Pancreas (tissue), 10 donors: ENCODE results near the gene SUPT5H. TPM values are rescaled to one million over a fixed set of nuclear protein-coding genes. Genes with fewer than 3 reads are reported as not detected.

Experiments used
- ATAC-seq, 4 donors: fragments of 200-7000 bp; cut with Tn5 transposase; one replicate each; pipeline versions ENCODE4 v1.8.0 to v1.9.1; 2020; ENCODE audit warnings: mild to moderate bottlenecking in 4 of 4, moderate library complexity in 4 of 4
- DNase-seq, 6 donors: peaks; one replicate each; pipeline ENCODE4 v3.0.0-alpha.2; 2020
- FAIRE-seq: peaks from 2 replicates; lab custom pipeline; 2012; peaks lifted over from hg19 to GRCh38; lab: Jason Lieb, UNC
- H3K27ac ChIP-seq, 4 donors: fragments of 200-600 bp; sonication (generic); 1 replicate in 3 of 4; 2 replicates in 1 of 4; pipeline versions ENCODE4 v1.5.0 to v1.8.0; 2020
- H3K27me3 ChIP-seq, 4 donors: fragments of 200-600 bp; one replicate each; pipeline ENCODE4 v1.8.0; 2021
- H3K36me3 ChIP-seq, 3 donors: fragments of 200-600 bp; sonication (generic) in 1 of 3; one replicate each; pipeline versions ENCODE4 v1.5.0 to v1.8.0; 2020 to 2021
- H3K4me1 ChIP-seq, 3 donors: fragments of 200-600 bp; one replicate each; pipeline ENCODE4 v1.8.0; 2021
- H3K4me3 ChIP-seq, 4 donors: fragments of 200-600 bp; sonication (generic) in 2 of 4; one replicate each; pipeline versions ENCODE4 v1.5.0 to v1.8.0; 2020 to 2021
- H3K9me3 ChIP-seq, 4 donors: fragments of 200-600 bp; one replicate each; pipeline ENCODE4 v1.8.0; 2021
- WGBS, 2 donors: extraction: QIAGEN DNeasy Blood & Tissue Kit; methylation state at CpG; one replicate each; pipeline ENCODE4 v1.1.7; 2013; 5-methylcytosine and 5-hydroxymethylcytosine counted together
- intact Hi-C, 3 donors: fragments of 100-400 bp; cut with DNase I; formaldehyde crosslinking; loops; one replicate each; pipeline versions ENCODE4 v1.11.1 to v1.14.2; 2022
- microRNA-seq, 2 donors: library from miRNA; unstranded; fragments of <30 nt; microRNA quantifications; one replicate each; pipeline versions ENCODE4 to v1.1.0, GENCODE V29; 2019 to 2020
- polyA plus RNA-seq, 2 donors: library from polyadenylated mRNA; stranded (reverse); fragments of 200-250 nt; gene quantifications; one replicate each; pipeline ENCODE4 v1.2.3, GENCODE V29; 2013
- total RNA-seq, 6 donors: library from RNA; stranded (reverse); fragmentation: NEBNext Ultra II Directional in 4 of 6; extraction: Animal tissue kit (Norgen Biotek cat#: 25700) in 4 of 6; gene quantifications; one replicate each; pipeline versions ENCODE4 v1.2.1 to v1.2.4, GENCODE V29; 2021 to 2023
- TF ChIP-seq, protein P1 (sequence below), 4 donors: fragments of 200-600 bp; sonication (generic) in 3 of 4; IDR thresholded peaks; one replicate each; pipeline versions ENCODE4 v1.5.0 to v1.8.0; 2021; ENCODE audit warnings: antibody characterized with exemption in 4 of 4
- donor health status: healthy with polysubstance abuse.
- donor health status: DM: no; HTN: no; CAD: no; lungs with moderate emphysema.
- donor health status: DM: no; HTN: no; CAD: no.
- donor health status: control.
- donor health status: control.
- donor health status: Bipolar disorder and iron deficiency.
- donor health status: DM: yes; HTN: yes; CAD: no.
- donor health status: DM: no; HTN: no; CAD: no.
- donor health status: DM: no; HTN: no; CAD: no.
- donor health status: DM: yes; HTN: yes; CAD: no.

The SUPT5H gene
- total and polyA plus RNA-seq, 8 donors = 49.3 to 229 (median 60.7) TPM

DNA sequence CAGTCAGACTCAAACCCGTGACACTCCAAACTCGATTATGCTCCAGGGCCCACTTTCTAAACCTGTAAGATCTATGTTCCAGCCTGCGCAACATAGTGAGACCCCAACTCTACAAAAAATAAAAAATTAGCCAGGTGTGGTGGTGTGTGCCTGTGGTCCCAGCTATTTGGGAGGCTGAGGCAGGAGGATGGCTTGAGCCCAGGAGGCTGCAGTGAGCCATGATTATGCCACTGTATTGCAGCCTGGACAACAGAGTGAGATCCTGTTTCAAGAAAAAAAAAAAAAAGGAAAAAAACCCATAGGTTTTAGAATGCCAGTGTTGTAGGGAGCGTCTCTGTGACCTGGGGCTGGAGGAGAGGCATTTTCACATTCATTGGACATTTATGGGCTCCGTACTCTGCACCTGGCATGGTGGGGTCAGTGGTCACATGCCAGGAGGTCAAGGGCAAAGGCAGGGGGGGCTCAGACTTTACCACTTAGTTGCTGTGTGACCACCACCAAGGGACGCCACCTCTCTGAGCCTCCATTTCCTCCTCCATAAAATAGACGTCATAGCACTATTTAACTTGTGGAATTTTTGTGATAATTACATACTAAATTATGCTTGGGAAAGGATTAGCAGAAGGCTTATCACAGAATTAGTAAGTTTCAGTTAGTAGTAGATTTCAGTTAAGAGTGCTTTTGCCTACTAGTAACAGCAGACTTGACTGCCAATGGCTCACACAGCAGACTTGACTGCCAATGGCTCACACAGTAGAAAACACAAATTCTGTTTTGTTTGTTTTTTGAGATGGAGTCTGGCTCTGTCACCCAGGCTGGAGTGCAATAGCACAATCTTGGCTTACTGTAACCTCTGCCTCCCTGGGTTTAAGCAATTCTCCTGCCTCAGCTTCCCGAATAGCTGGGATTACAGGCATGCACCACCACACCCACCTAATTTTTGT lies 75.4 kb downstream of the SUPT5H start:
- no peak for FAIRE-seq
- H3K27ac ChIP-seq = no peak overlapping the region
- H3K4me3 ChIP-seq = no peak overlapping the region
- no peak for DNase-seq
- no peaks in the 10 kb centered on the region for H3K36me3 ChIP-seq
- intact Hi-C loops = no loop called here
- no peaks in the 10 kb centered on the region for H3K9me3 ChIP-seq
- no peak for ATAC-seq
- TF ChIP-seq, protein P1, sequence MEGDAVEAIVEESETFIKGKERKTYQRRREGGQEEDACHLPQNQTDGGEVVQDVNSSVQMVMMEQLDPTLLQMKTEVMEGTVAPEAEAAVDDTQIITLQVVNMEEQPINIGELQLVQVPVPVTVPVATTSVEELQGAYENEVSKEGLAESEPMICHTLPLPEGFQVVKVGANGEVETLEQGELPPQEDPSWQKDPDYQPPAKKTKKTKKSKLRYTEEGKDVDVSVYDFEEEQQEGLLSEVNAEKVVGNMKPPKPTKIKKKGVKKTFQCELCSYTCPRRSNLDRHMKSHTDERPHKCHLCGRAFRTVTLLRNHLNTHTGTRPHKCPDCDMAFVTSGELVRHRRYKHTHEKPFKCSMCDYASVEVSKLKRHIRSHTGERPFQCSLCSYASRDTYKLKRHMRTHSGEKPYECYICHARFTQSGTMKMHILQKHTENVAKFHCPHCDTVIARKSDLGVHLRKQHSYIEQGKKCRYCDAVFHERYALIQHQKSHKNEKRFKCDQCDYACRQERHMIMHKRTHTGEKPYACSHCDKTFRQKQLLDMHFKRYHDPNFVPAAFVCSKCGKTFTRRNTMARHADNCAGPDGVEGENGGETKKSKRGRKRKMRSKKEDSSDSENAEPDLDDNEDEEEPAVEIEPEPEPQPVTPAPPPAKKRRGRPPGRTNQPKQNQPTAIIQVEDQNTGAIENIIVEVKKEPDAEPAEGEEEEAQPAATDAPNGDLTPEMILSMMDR (IDR thresholded peaks at IDR 0.05) = no peak
- no peaks in the 10 kb centered on the region for H3K4me1 ChIP-seq
- peaks cover 0 to 6% (median 0%) of the 10 kb centered on the region in 4 donors for H3K27me3 ChIP-seq
- 69 to 82% methylated on average over 8 of the region's 8 CpGs for WGBS, 2 donors

DNA sequence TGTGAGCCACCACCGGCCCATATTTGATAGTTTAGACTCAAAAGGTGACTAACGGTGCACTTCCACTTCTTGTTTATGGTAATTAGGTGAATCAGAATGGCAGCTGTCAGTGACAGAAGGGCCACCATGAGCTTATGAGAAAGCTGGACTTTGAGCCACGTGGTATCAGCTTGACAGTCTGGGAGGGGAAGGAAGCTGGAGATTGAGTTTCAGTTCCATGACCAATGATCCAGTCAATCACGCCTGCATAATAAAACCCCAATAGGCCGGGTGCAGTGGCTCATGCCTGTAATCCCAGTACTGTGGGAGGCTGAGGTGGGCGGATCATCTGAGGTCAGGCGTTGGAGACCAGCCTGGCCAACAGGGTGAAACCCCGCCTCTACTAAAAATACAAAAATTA lies 79.1 kb downstream of the SUPT5H start:
- intact Hi-C loops = no loop called here
- TF ChIP-seq, protein P1 (IDR thresholded peaks at IDR 0.05) = no peak
- DNase-seq (no peak), FAIRE-seq (no peak), ATAC-seq (no peak)
- 86 to 92% methylated on average over 8 of the region's 8 CpGs for WGBS, 2 donors
- Histone ChIP-seq H3K4me3 (no peak overlapping the region), H3K9me3 (no peaks in the 10 kb centered on the region), H3K27ac (no peak overlapping the region), H3K27me3 (no peaks in the 10 kb centered on the region), H3K4me1 (no peaks in the 10 kb centered on the region), H3K36me3 (no peaks in the 10 kb centered on the region)

DNA sequence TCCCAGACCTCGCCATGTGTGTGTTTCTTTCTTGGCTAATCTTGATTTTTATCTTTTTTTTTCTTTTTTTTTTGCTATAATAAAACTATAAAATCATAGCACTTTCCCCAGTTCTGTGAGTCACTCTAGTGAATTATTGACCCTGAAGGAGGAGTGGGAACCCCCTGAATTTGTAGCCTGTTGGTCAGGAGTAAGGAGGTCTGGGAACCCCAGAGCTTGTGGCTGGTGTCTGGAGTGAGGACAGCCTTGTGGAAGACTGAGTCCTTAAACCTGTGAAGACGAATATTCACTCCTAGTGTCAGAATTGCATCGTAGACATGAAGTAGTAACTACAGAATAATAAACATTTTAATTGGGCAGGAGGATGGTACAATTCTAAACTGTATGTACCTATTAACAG lies 79.8 kb downstream of the SUPT5H start:
- no peak for DNase-seq
- no peak overlapping the region for H3K27ac ChIP-seq
- no peaks in the 10 kb centered on the region for H3K9me3 ChIP-seq
- no peaks in the 10 kb centered on the region for H3K36me3 ChIP-seq
- FAIRE-seq = no peak
- no peaks in the 10 kb centered on the region for H3K27me3 ChIP-seq
- H3K4me3 ChIP-seq = no peak overlapping the region
- no peak for ATAC-seq
- H3K4me1 ChIP-seq = no peaks in the 10 kb centered on the region
- TF ChIP-seq, protein P1 (IDR thresholded peaks at IDR 0.05) = no peak
- WGBS, 2 donors = 89 to 93% methylated on average over 3 of the region's 3 CpGs
- intact Hi-C loops = no loop called here

Small RNA genes lying within 50 kb of the gene (microRNA-seq; reads per million reads assigned to microRNA genes)
- 0 to 0.88 reads per million in 2 donors for gene MIR4530

Other genes starting within 250 kb of the SUPT5H start
- gene NCCRP1, start 248.6 kb upstream of the SUPT5H start, total RNA-seq = 1 to 10 TPM; 1.6 to 8.5 (median 4.1) TPM
- 1 to 10 TPM in 1 of 2 donors, under 1 TPM in 1; 0.96 to 1.7 TPM for gene NCCRP1, start 248.6 kb upstream of the SUPT5H start, polyA plus RNA-seq
- gene SYCN, start 241.3 kb upstream of the SUPT5H start, total RNA-seq = 1,000 to 10,000 TPM; 1,282 to 3,883 (median 2,778) TPM
- 1,000 to 10,000 TPM; 1,825 to 2,558 TPM for gene SYCN, start 241.3 kb upstream of the SUPT5H start, polyA plus RNA-seq
- gene IFNL3, start 200.6 kb upstream of the SUPT5H start, total RNA-seq = not detected
- not detected for gene IFNL3, start 200.6 kb upstream of the SUPT5H start, polyA plus RNA-seq
- gene IFNL4, start 196.7 kb upstream of the SUPT5H start, total RNA-seq = not detected
- under 1 TPM in 1 of 2 donors, not detected in 1; 0.09 TPM for gene IFNL4, start 196.7 kb upstream of the SUPT5H start, polyA plus RNA-seq
- gene IFNL2, start 177.2 kb upstream of the SUPT5H start, total RNA-seq = not detected
- not detected for gene IFNL2, start 177.2 kb upstream of the SUPT5H start, polyA plus RNA-seq
- gene IFNL1, start 149.2 kb upstream of the SUPT5H start, total RNA-seq = not detected
- not detected for gene IFNL1, start 149.2 kb upstream of the SUPT5H start, polyA plus RNA-seq
- gene LRFN1, start 124.7 kb upstream of the SUPT5H start, total RNA-seq = 1 to 10 TPM; 1.7 to 2.3 (median 2.2) TPM
- 1 to 10 TPM in 1 of 2 donors, under 1 TPM in 1; 0.77 to 1.6 TPM for gene LRFN1, start 124.7 kb upstream of the SUPT5H start, polyA plus RNA-seq
- gene GMFG, start 109.5 kb upstream of the SUPT5H start, total RNA-seq = 10 to 100 TPM in 2 of 6 donors, 1 to 10 TPM in 4; 1.7 to 17.3 (median 5.9) TPM
- 10 to 100 TPM; 16.1 to 17.3 TPM for gene GMFG, start 109.5 kb upstream of the SUPT5H start, polyA plus RNA-seq
- gene SAMD4B, start 103.2 kb upstream of the SUPT5H start, total RNA-seq = 10 to 100 TPM; 24.1 to 46.4 (median 30.8) TPM
- gene SAMD4B, start 103.2 kb upstream of the SUPT5H start, polyA plus RNA-seq = 100 to 1,000 TPM; 103 to 106 TPM
- 10 to 100 TPM; 11.3 to 17.7 (median 14.6) TPM for gene PAF1, start 54.5 kb upstream of the SUPT5H start, total RNA-seq
- 10 to 100 TPM; 28.1 to 41.1 TPM for gene PAF1, start 54.5 kb upstream of the SUPT5H start, polyA plus RNA-seq
- 10 to 100 TPM; 15.2 to 23.9 (median 17.5) TPM for gene MED29, start 54.2 kb upstream of the SUPT5H start, total RNA-seq
- 10 to 100 TPM; 13.2 to 21.0 TPM for gene MED29, start 54.2 kb upstream of the SUPT5H start, polyA plus RNA-seq
- 10 to 100 TPM; 20.2 to 45.6 (median 31.9) TPM for gene ZFP36, start 38.7 kb upstream of the SUPT5H start, total RNA-seq
- 100 to 1,000 TPM; 104 to 151 TPM for gene ZFP36, start 38.7 kb upstream of the SUPT5H start, polyA plus RNA-seq
- 10 to 100 TPM in 1 of 6 donors, 1 to 10 TPM in 5; 3.1 to 15.0 (median 7.8) TPM for gene PLEKHG2, start 32.9 kb upstream of the SUPT5H start, total RNA-seq
- gene PLEKHG2, start 32.9 kb upstream of the SUPT5H start, polyA plus RNA-seq = 10 to 100 TPM in 1 of 2 donors, 1 to 10 TPM in 1; 6.8 to 12.8 TPM
- gene RPS16, start 9.6 kb upstream of the SUPT5H start, total RNA-seq = 1,000 to 10,000 TPM in 5 of 6 donors, 100 to 1,000 TPM in 1; 920 to 1,759 (median 1,167) TPM
- 1,000 to 10,000 TPM; 1,276 to 1,384 TPM for gene RPS16, start 9.6 kb upstream of the SUPT5H start, polyA plus RNA-seq
- 10 to 100 TPM; 15.2 to 27.5 (median 21.3) TPM for gene TIMM50, start 35.3 kb downstream of the SUPT5H start, total RNA-seq
- 10 to 100 TPM; 38.6 to 40.4 TPM for gene TIMM50, start 35.3 kb downstream of the SUPT5H start, polyA plus RNA-seq
- under 1 TPM in 1 of 6 donors, not detected in 5; 0.13 TPM for gene DLL3, start 53.4 kb downstream of the SUPT5H start, total RNA-seq
- gene DLL3, start 53.4 kb downstream of the SUPT5H start, polyA plus RNA-seq = under 1 TPM in 1 of 2 donors, not detected in 1; 0.14 TPM
- gene SELENOV, start 69.6 kb downstream of the SUPT5H start, total RNA-seq = not detected
- not detected for gene SELENOV, start 69.6 kb downstream of the SUPT5H start, polyA plus RNA-seq
- gene EID2B, start 87.3 kb downstream of the SUPT5H start, total RNA-seq = 1 to 10 TPM in 1 of 6 donors, under 1 TPM in 5; 0.63 to 1.1 (median 0.80) TPM
- gene EID2B, start 87.3 kb downstream of the SUPT5H start, polyA plus RNA-seq = 1 to 10 TPM; 1.3 to 3.9 TPM
- gene EID2, start 94.6 kb downstream of the SUPT5H start, total RNA-seq = 1 to 10 TPM; 3.3 to 7.5 (median 5.2) TPM
- 10 to 100 TPM in 1 of 2 donors, 1 to 10 TPM in 1; 6.7 to 10.8 TPM for gene EID2, start 94.6 kb downstream of the SUPT5H start, polyA plus RNA-seq
- gene LGALS13, start 156.9 kb downstream of the SUPT5H start, total RNA-seq = not detected
- not detected for gene LGALS13, start 156.9 kb downstream of the SUPT5H start, polyA plus RNA-seq
- not detected for gene LGALS16, start 210.3 kb downstream of the SUPT5H start, total RNA-seq
- not detected for gene LGALS16, start 210.3 kb downstream of the SUPT5H start, polyA plus RNA-seq